K562 (cell line): Measurements from ENCODE around the gene IKZF4. TPM values are rescaled to one million over a fixed set of nuclear protein-coding genes. Genes with fewer than 3 reads are reported as not detected.

Source experiments
- ATAC-seq: fragments of 200-7000 bp; cut with Tn5 transposase; 3 replicates; pipeline ENCODE4 v1.9.1; 2020; ENCODE audit warnings: moderate library complexity
- BruUV-seq: library from RNA; stranded (reverse); fragments of 400-500 nt; replicated peaks from 2 replicates; lab custom pipeline; 2021; lab: Mats Ljungman, UMichigan
- CTCF ChIA-PET: fragments of 300-600 bp; formaldehyde crosslinking; extraction: SDS; loops from one replicate; lab custom pipeline; 2021; ENCODE audit warnings: low intra/inter-chr PET ratio; lab: Yijun Ruan, JAX
- POLR2A ChIA-PET: fragments of 300-600, 350-650 bp; sonication (Branson Sonifier 250); formaldehyde crosslinking; extraction: SDS; loops from one replicate; lab custom pipeline; 2021; ENCODE audit warnings: antibody characterized with exemption, inconsistent platforms; lab: Yijun Ruan, JAX
- DNase-seq, 4 experiments: peaks; one replicate each; pipeline versions ENCODE4 v3.0.0 to v3.0.0-alpha.2; 2011 to 2018; ENCODE audit warnings: low spot score in 3 of 4, mixed read lengths in 3 of 4; ENCODE audit errors: extremely low read depth in 1 of 4
- FAIRE-seq: peaks from 2 replicates; lab custom pipeline; 2011; peaks lifted over from hg19 to GRCh38; lab: Jason Lieb, UNC
- H2AFZ ChIP-seq: 2 replicates; pipeline ENCODE4 v1.6.0; 2011; ENCODE audit warnings: low read depth, low read length, control low read depth, inconsistent platforms
- H3K27ac ChIP-seq: fragments of 200-600 bp; 3 replicates; pipeline ENCODE4 v1.8.0; 2011; ENCODE audit warnings: low read depth, mild to moderate bottlenecking, control low read depth, inconsistent platforms, low read length, moderate library complexity, mixed read lengths; ENCODE audit errors: extremely low read depth
- H3K27me3 ChIP-seq, 2 experiments: fragments of 300-600 bp in 1 of 2; 2 replicates in 1 of 2; 3 replicates in 1 of 2; pipeline versions ENCODE4 v1.6.0 to v1.8.0; 2011; ENCODE audit warnings: inconsistent platforms in 2 of 2, low read length in 2 of 2, mild to moderate bottlenecking in 1 of 2, mixed read lengths in 1 of 2, moderate library complexity in 1 of 2; ENCODE audit not compliant: control insufficient read depth in 2 of 2, insufficient read depth in 2 of 2
- H3K36me3 ChIP-seq: fragments of 300-600 bp; 3 replicates; pipeline ENCODE4 v1.8.0; 2011; ENCODE audit warnings: mild to moderate bottlenecking, low read length, inconsistent platforms; ENCODE audit not compliant: control insufficient read depth, insufficient read depth
- H3K4me1 ChIP-seq, 2 experiments: fragments of 200-600 bp in 1 of 2; replicated peaks in 1 of 2; 2 replicates in 1 of 2; 3 replicates in 1 of 2; pipeline versions ENCODE4 v1.5.1 to v1.8.0; 2011; ENCODE audit warnings: inconsistent platforms in 2 of 2, low read length in 2 of 2, mild to moderate bottlenecking in 1 of 2, mixed read lengths in 1 of 2, moderate library complexity in 1 of 2; ENCODE audit not compliant: control insufficient read depth in 2 of 2, insufficient read depth in 2 of 2
- H3K4me2 ChIP-seq: 2 replicates; pipeline ENCODE4 v1.6.1; 2011; ENCODE audit warnings: low read length, control low read depth, inconsistent platforms, mixed read lengths; ENCODE audit not compliant: insufficient read depth
- H3K4me3 ChIP-seq: fragments of 200-600 bp; sonication (generic), shearing (Covaris generic); 2 replicates; pipeline ENCODE4 v1.5.1; 2016; ENCODE audit warnings: control low read depth, inconsistent platforms
- H3K79me2 ChIP-seq: fragments of 200-600 bp; 3 replicates; pipeline ENCODE4 v1.8.0; 2011; ENCODE audit warnings: low read length, inconsistent platforms; ENCODE audit not compliant: control insufficient read depth, insufficient read depth
- H3K9ac ChIP-seq, 2 experiments: 2 replicates each; pipeline versions ENCODE4 v1.6.0 to v1.6.1; 2011; ENCODE audit warnings: low read depth in 2 of 2, low read length in 2 of 2, control low read depth in 1 of 2, inconsistent platforms in 1 of 2, mild to moderate bottlenecking in 1 of 2, mixed read lengths in 1 of 2; ENCODE audit not compliant: insufficient read depth in 1 of 2
- H3K9me1 ChIP-seq: one replicate; pipeline ENCODE4 v1.6.0; 2011; ENCODE audit warnings: inconsistent platforms, mild to moderate bottlenecking, low read length, moderate library complexity; ENCODE audit not compliant: control insufficient read depth, insufficient read depth
- H3K9me3 ChIP-seq: replicated peaks from 2 replicates; pipeline ENCODE4 v1.5.1; 2011; ENCODE audit warnings: low read depth, low read length, inconsistent platforms; ENCODE audit not compliant: control insufficient read depth, insufficient read depth
- H4K20me1 ChIP-seq: replicated peaks from 2 replicates; pipeline ENCODE4 v1.6.1; 2011; ENCODE audit warnings: low read length, inconsistent platforms, mixed read lengths; ENCODE audit not compliant: control insufficient read depth, insufficient read depth
- HDAC2 ChIP-seq: fragments of 450-650 bp; IDR thresholded peaks from 2 replicates; pipeline ENCODE4 v1.6.1; 2016; ENCODE audit warnings: mild to moderate bottlenecking
- HMGN3 ChIP-seq: IDR thresholded peaks from 2 replicates; pipeline ENCODE4 v1.6.1; 2011; ENCODE audit warnings: borderline replicate concordance, low read depth, mild to moderate bottlenecking, mixed read lengths, low read length; ENCODE audit not compliant: insufficient read length; ENCODE audit errors: extremely low read depth
- RBM25 ChIP-seq: fragments of 200-400 bp; formaldehyde crosslinking; IDR thresholded peaks from 2 replicates; pipeline ENCODE4 v1.6.1; 2018; ENCODE audit warnings: low read length, low read depth, moderate library complexity; ENCODE audit not compliant: severe bottlenecking
- RUNX1 ChIP-seq: sonication (generic); IDR thresholded peaks from 2 replicates; pipeline ENCODE4 v1.6.1; 2016; ENCODE audit warnings: antibody characterized with exemption, low read depth
- TBP ChIP-seq: optimal IDR thresholded peaks from 2 replicates; pipeline ENCODE3; 2011; ENCODE audit warnings: low read depth, low read length, improper control_type of control experiment
- ZNF121 ChIP-seq: sonication (generic); formaldehyde crosslinking; conservative IDR thresholded peaks from 2 replicates; pipeline ENCODE4 v1.8.0; 2022; ENCODE audit warnings: missing genetic modification reagents
- ZNF79 ChIP-seq: fragments of 250-450 bp; sonication (Bioruptor Pico); IDR thresholded peaks from 2 replicates; pipeline ENCODE4 v1.4.0; 2020; ENCODE audit warnings: low read depth, mild to moderate bottlenecking, moderate library complexity
- WGBS: fragments of 100-300 bp; shearing (Covaris generic); methylation state at CpG from one replicate; pipeline ENCODE4 v1.1.6; 2016; ENCODE audit warnings: low coverage, mixed read lengths; ENCODE audit not compliant: insufficient coverage; ENCODE audit errors: missing lambda C conversion rate; 5-methylcytosine and 5-hydroxymethylcytosine counted together
- in situ Hi-C: fragments of 300-500 bp; cut with MboI; formaldehyde crosslinking; loops from 4 replicates; pipeline ENCODE4 v1.15.0; 2018; ENCODE audit warnings: inconsistent platforms, mixed read lengths
- intact Hi-C: fragments of 100-400 bp; cut with micrococcal nuclease; formaldehyde crosslinking; loops from 2 replicates; pipeline ENCODE4 v1.14.2; 2022
- polyA plus RNA-seq, 8 experiments: library from polyadenylated mRNA; depleted of rRNA in 4 of 8; stranded (reverse) in 5 of 8; unstranded in 3 of 8; fragments of >200 nt; fragmentation: Nextera tagmentation in 2 of 8; fragmentation: Illumina TruSeq in 1 of 8; extraction: Ambion mirVana in 2 of 8; extraction: Trizol in 1 of 8; gene quantifications; 2 replicates each; pipeline versions ENCODE4 v1.2.1 to v1.2.3, GENCODE V29; 2011 to 2014; ENCODE audit warnings: inconsistent platforms in 1 of 8, missing spikeins in 1 of 8
- total RNA-seq, 7 experiments: library from RNA; depleted of rRNA in 6 of 7; stranded (reverse); fragments of >200 nt in 6 of 7; fragmentation: Illumina TruSeq in 2 of 7; extraction: Trizol in 2 of 7; gene quantifications; 2 replicates each; pipeline versions ENCODE4 v1.2.1 to v1.2.3, GENCODE V29; 2011 to 2021; ENCODE audit warnings: low replicate concordance in 1 of 7

Gene IKZF4
- total and polyA plus RNA-seq, 9 of the 15 experiments (the other 6 are each of a cell fraction or from before 2014, with no cell fraction given) = 1.9 to 16.3 (median 3.6) TPM

- no TSS peak for BruUV-seq
- ChIA-PET CTCF (interaction anchor here (0.7 kb wide), 1 partner anchor 63 kb away, joined by 4 read pairs; no protein-coding TSS in a partner anchor), POLR2A (interaction anchor here (0.6 to 5.9 kb wide), 4 partner anchors 8 to 253 kb away, joined by 3 to 49 read pairs (median 5); partner anchors contain the start of genes CD63 and RAB5B)
- intact Hi-C loops (no loop called here), in situ Hi-C loops (no loop called here)
- FAIRE-seq (no peak), ATAC-seq (peak; percentile 52), DNase-seq (no peak)
- Histone ChIP-seq H3K9ac (peak overlapping the region in 1 of 2 experiments; percentile 28; a peak in 1 of 4 replicates), H3K4me3 (no peak overlapping the region), H3K4me2 (no peak overlapping the region), H3K36me3 (peaks cover 43% of the 10 kb centered on the region), H2AFZ (no peak overlapping the region), H3K27ac (peak overlapping the region; percentile 25; the same call in 1 of the 3 replicates), H3K9me3 (no peaks in the 10 kb centered on the region), H3K79me2 (peaks cover 8% of the 10 kb centered on the region; the same call in 2 of the 3 replicates), H3K27me3 (no peaks in the 10 kb centered on the region), H3K4me1 (peaks cover 9 to 10% of the 10 kb centered on the region in 2 experiments; a peak in 4 of 5 replicates), H4K20me1 (no peaks in the 10 kb centered on the region; the same call in 1 of the 2 replicates), H3K9me1 (no peaks in the 10 kb centered on the region)
- TF ChIP-seq ZNF121 (CRISPR knock-in tag) = peak; percentile 98
- no peak for TF ChIP-seq ZNF79 (CRISPR knock-in tag)
- no peak for TF ChIP-seq HDAC2
- TF ChIP-seq TBP = no peak
- no peak for TF ChIP-seq HMGN3
- TF ChIP-seq RBM25 = peak; percentile 86
- TF ChIP-seq RUNX1 = no peak
- WGBS = 60% methylated on average over 3 of the region's 3 CpGs
Observed at GRCh38 chr12:55982319-55982936, 38.4 kb upstream of the IKZF4 start.
